ENCODE data around the gene SVOP.

The SVOP gene

GRCh38 chr12:108967869-108968540 lies 52.9 kb downstream of the SVOP start:
- no peak overlapping the region for H2AFZ ChIP-seq (ENCODE audit: insufficient read depth, low read length, poor library complexity)
- H3K4me1 ChIP-seq (ENCODE audit: control insufficient read depth in 1 of 2, insufficient read depth in 2 of 2, low read length in 2 of 2), result peaks cover 2 to 3% of the 10 kb centered on the region in 2 experiments
- no peaks in the 10 kb centered on the region for H3K79me2 ChIP-seq (ENCODE audit: control insufficient read depth, insufficient read depth, low read length, poor library complexity)
- H4K12ac ChIP-seq (ENCODE audit: low read depth, low read length), result no peak overlapping the region
- no peak overlapping the region for H3K9ac ChIP-seq (ENCODE audit: low read length)
- no peak overlapping the region for H2BK5ac ChIP-seq (ENCODE audit: low read depth, low read length, poor library complexity)
- no peaks in the 10 kb centered on the region for H3K27me3 ChIP-seq (ENCODE audit: insufficient read depth, low read length)
- H2BK12ac ChIP-seq (ENCODE audit: low read length), result no peak overlapping the region
- H3K14ac ChIP-seq (ENCODE audit: low read length), result no peak overlapping the region
- no peaks in the 10 kb centered on the region for H3K36me3 ChIP-seq (ENCODE audit: control insufficient read depth in 1 of 2, insufficient read depth in 2 of 2, low read length in 2 of 2)
- H3K79me1 ChIP-seq (ENCODE audit: low read length), result no peaks in the 10 kb centered on the region
- H3K4ac ChIP-seq (ENCODE audit: low read depth, low read length), result no peak overlapping the region
- H3K23ac ChIP-seq (ENCODE audit: low read length), result no peak overlapping the region
- no peak overlapping the region for H4K91ac ChIP-seq (ENCODE audit: low read depth, low read length)
- no peaks in the 10 kb centered on the region for H3K9me3 ChIP-seq (ENCODE audit: insufficient read depth, low read depth, low read length)
- DNase-seq, result peak in 1 of 2 donors; percentile 40
- H2BK120ac ChIP-seq (ENCODE audit: insufficient read depth, low read length, poor library complexity), result no peak overlapping the region
- H3K4me2 ChIP-seq (ENCODE audit: low read length), result peak overlapping the region; percentile 21
- H4K8ac ChIP-seq (ENCODE audit: low read depth, low read length), result no peak overlapping the region
- no CpG with 5 or more reads among the region's 2 CpGs for WGBS (ENCODE audit: extremely low coverage, insufficient coverage, insufficient read length)
- H2AK5ac ChIP-seq (ENCODE audit: low read length), result no peak overlapping the region
- H3K18ac ChIP-seq (ENCODE audit: low read length), result no peak overlapping the region
- peak overlapping the region; percentile 2 for H3K27ac ChIP-seq (ENCODE audit: low read depth, low read length)
- H3K4me3 ChIP-seq (ENCODE audit: low read depth, low read length), result no peak overlapping the region

GRCh38 chr12:108966378-108967151 lies 54.3 kb downstream of the SVOP start:
- Histone ChIP-seq H3K27ac (ENCODE audit: low read depth, low read length) (no peak overlapping the region), H4K12ac (ENCODE audit: low read depth, low read length) (no peak overlapping the region), H2AK5ac (ENCODE audit: low read length) (no peak overlapping the region), H3K9me3 (ENCODE audit: insufficient read depth, low read depth, low read length) (no peaks in the 10 kb centered on the region), H2AFZ (ENCODE audit: insufficient read depth, low read length, poor library complexity) (no peak overlapping the region), H3K79me1 (ENCODE audit: low read length) (no peaks in the 10 kb centered on the region), H3K79me2 (ENCODE audit: control insufficient read depth, insufficient read depth, low read length, poor library complexity) (no peaks in the 10 kb centered on the region), H4K8ac (ENCODE audit: low read depth, low read length) (no peak overlapping the region), H3K4ac (ENCODE audit: low read depth, low read length) (no peak overlapping the region), H3K14ac (ENCODE audit: low read length) (no peak overlapping the region), H3K36me3 (ENCODE audit: control insufficient read depth in 1 of 2, insufficient read depth in 2 of 2, low read length in 2 of 2) (no peaks in the 10 kb centered on the region), H3K18ac (ENCODE audit: low read length) (no peak overlapping the region), H3K9ac (ENCODE audit: low read length) (no peak overlapping the region), H2BK12ac (ENCODE audit: low read length) (no peak overlapping the region), H2BK5ac (ENCODE audit: low read depth, low read length, poor library complexity) (no peak overlapping the region), H3K4me1 (ENCODE audit: control insufficient read depth in 1 of 2, insufficient read depth in 2 of 2, low read length in 2 of 2) (peaks cover 2 to 3% of the 10 kb centered on the region in 2 experiments), H3K27me3 (ENCODE audit: insufficient read depth, low read length) (no peaks in the 10 kb centered on the region), H3K4me3 (ENCODE audit: low read depth, low read length) (no peak overlapping the region), H4K91ac (ENCODE audit: low read depth, low read length) (no peak overlapping the region), H2BK120ac (ENCODE audit: insufficient read depth, low read length, poor library complexity) (no peak overlapping the region), H3K23ac (ENCODE audit: low read length) (no peak overlapping the region), H3K4me2 (ENCODE audit: low read length) (no peak overlapping the region)
- WGBS (ENCODE audit: extremely low coverage, insufficient coverage, insufficient read length), result no CpG with 5 or more reads among the region's 9 CpGs
- no peak for DNase-seq

GRCh38 chr12:108965886-108966285 lies 55.0 kb downstream of the SVOP start:
- no peaks in the 10 kb centered on the region for H3K36me3 ChIP-seq (ENCODE audit: control insufficient read depth in 1 of 2, insufficient read depth in 2 of 2, low read length in 2 of 2)
- no peak for DNase-seq
- H4K8ac ChIP-seq (ENCODE audit: low read depth, low read length), result no peak overlapping the region
- H3K4ac ChIP-seq (ENCODE audit: low read depth, low read length), result no peak overlapping the region
- H2BK5ac ChIP-seq (ENCODE audit: low read depth, low read length, poor library complexity), result no peak overlapping the region
- no peak overlapping the region for H3K4me3 ChIP-seq (ENCODE audit: low read depth, low read length)
- no peak overlapping the region for H3K27ac ChIP-seq (ENCODE audit: low read depth, low read length)
- no peak overlapping the region for H2AK5ac ChIP-seq (ENCODE audit: low read length)
- no peaks in the 10 kb centered on the region for H3K9me3 ChIP-seq (ENCODE audit: insufficient read depth, low read depth, low read length)
- H3K27me3 ChIP-seq (ENCODE audit: insufficient read depth, low read length), result no peaks in the 10 kb centered on the region
- no peak overlapping the region for H2BK120ac ChIP-seq (ENCODE audit: insufficient read depth, low read length, poor library complexity)
- no peak overlapping the region for H4K12ac ChIP-seq (ENCODE audit: low read depth, low read length)
- no peak overlapping the region for H2BK12ac ChIP-seq (ENCODE audit: low read length)
- H3K79me1 ChIP-seq (ENCODE audit: low read length), result no peaks in the 10 kb centered on the region
- H4K91ac ChIP-seq (ENCODE audit: low read depth, low read length), result no peak overlapping the region
- WGBS (ENCODE audit: extremely low coverage, insufficient coverage, insufficient read length), result no CpG with 5 or more reads among the region's 1 CpG
- H3K14ac ChIP-seq (ENCODE audit: low read length), result no peak overlapping the region
- H3K23ac ChIP-seq (ENCODE audit: low read length), result no peak overlapping the region
- H2AFZ ChIP-seq (ENCODE audit: insufficient read depth, low read length, poor library complexity), result no peak overlapping the region
- H3K79me2 ChIP-seq (ENCODE audit: control insufficient read depth, insufficient read depth, low read length, poor library complexity), result no peaks in the 10 kb centered on the region
- no peak overlapping the region for H3K18ac ChIP-seq (ENCODE audit: low read length)
- no peak overlapping the region for H3K9ac ChIP-seq (ENCODE audit: low read length)
- H3K4me2 ChIP-seq (ENCODE audit: low read length), result no peak overlapping the region
- H3K4me1 ChIP-seq (ENCODE audit: control insufficient read depth in 1 of 2, insufficient read depth in 2 of 2, low read length in 2 of 2), result peaks cover 2 to 3% of the 10 kb centered on the region in 2 experiments

GRCh38 chr12:108964371-108965352 lies 56.2 kb downstream of the SVOP start:
- H3K27me3 ChIP-seq (ENCODE audit: insufficient read depth, low read length), result no peaks in the 10 kb centered on the region
- H3K4me2 ChIP-seq (ENCODE audit: low read length), result no peak overlapping the region
- H3K9me3 ChIP-seq (ENCODE audit: insufficient read depth, low read depth, low read length), result no peaks in the 10 kb centered on the region
- H3K27ac ChIP-seq (ENCODE audit: low read depth, low read length), result no peak overlapping the region
- H3K23ac ChIP-seq (ENCODE audit: low read length), result no peak overlapping the region
- H3K4me1 ChIP-seq (ENCODE audit: control insufficient read depth in 1 of 2, insufficient read depth in 2 of 2, low read length in 2 of 2), result peaks cover 2 to 3% of the 10 kb centered on the region in 2 experiments
- H3K9ac ChIP-seq (ENCODE audit: low read length), result no peak overlapping the region
- no peaks in the 10 kb centered on the region for H3K79me2 ChIP-seq (ENCODE audit: control insufficient read depth, insufficient read depth, low read length, poor library complexity)
- H3K79me1 ChIP-seq (ENCODE audit: low read length), result no peaks in the 10 kb centered on the region
- H4K91ac ChIP-seq (ENCODE audit: low read depth, low read length), result no peak overlapping the region
- H3K18ac ChIP-seq (ENCODE audit: low read length), result no peak overlapping the region
- H4K8ac ChIP-seq (ENCODE audit: low read depth, low read length), result no peak overlapping the region
- H3K4me3 ChIP-seq (ENCODE audit: low read depth, low read length), result no peak overlapping the region
- no peak overlapping the region for H4K12ac ChIP-seq (ENCODE audit: low read depth, low read length)
- no peak overlapping the region for H3K14ac ChIP-seq (ENCODE audit: low read length)
- no peaks in the 10 kb centered on the region for H3K36me3 ChIP-seq (ENCODE audit: control insufficient read depth in 1 of 2, insufficient read depth in 2 of 2, low read length in 2 of 2)
- WGBS (ENCODE audit: extremely low coverage, insufficient coverage, insufficient read length), result no CpG with 5 or more reads among the region's 8 CpGs
- H2BK120ac ChIP-seq (ENCODE audit: insufficient read depth, low read length, poor library complexity), result no peak overlapping the region
- H2BK12ac ChIP-seq (ENCODE audit: low read length), result no peak overlapping the region
- no peak for DNase-seq
- H2BK5ac ChIP-seq (ENCODE audit: low read depth, low read length, poor library complexity), result no peak overlapping the region
- H2AFZ ChIP-seq (ENCODE audit: insufficient read depth, low read length, poor library complexity), result no peak overlapping the region
- H2AK5ac ChIP-seq (ENCODE audit: low read length), result no peak overlapping the region
- H3K4ac ChIP-seq (ENCODE audit: low read depth, low read length), result no peak overlapping the region
